Measurements from ENCODE around the gene IL22RA2.

The IL22RA2 gene

DNA sequence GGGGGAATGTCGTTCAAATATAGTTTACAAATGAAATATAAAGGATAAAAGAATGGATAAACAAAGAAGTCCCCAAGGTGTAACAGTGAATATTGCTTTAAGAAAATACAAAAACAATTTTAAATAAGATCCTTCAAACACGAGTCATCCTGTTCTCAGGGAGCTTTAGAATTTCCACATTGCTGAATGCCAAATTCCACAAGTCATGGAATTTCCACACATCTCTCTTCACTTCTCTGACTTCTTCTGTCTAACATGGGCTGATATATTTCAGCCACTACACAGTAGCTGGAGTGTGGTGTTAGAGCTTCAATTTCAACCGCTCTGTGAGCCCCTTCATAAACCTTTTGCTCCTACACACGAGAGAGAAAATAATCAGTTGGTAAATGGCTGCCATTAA is 28.0 kb downstream of the IL22RA2 start:
- TF ChIP-seq GATA2 (IDR thresholded peaks at IDR 0.05; ENCODE audit: low read depth, low read length) (no peak), GATA3 (IDR thresholded peaks at IDR 0.05; ENCODE audit: low read depth, low read length) (no peak)

DNA sequence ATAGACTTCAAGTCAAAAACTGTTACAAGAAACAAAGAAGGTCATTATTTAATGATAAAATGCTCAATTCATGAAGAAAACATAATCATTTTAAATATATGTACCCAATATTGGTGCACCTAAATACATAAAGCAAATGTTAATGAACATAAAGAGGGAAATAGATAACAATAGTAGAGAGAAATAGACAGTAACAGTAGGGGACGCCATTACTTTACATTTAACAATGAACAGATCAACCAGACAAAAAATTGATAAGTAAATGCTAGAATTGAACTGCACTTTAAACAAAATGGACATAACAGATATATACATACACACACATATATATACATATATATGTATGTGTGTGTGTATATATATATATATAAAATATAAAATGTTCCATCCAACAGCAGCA is 37.4 kb downstream of the IL22RA2 start:
- TF ChIP-seq GATA2 (IDR thresholded peaks at IDR 0.05; ENCODE audit: low read depth, low read length) (no peak), GATA3 (IDR thresholded peaks at IDR 0.05; ENCODE audit: low read depth, low read length) (no peak)

DNA sequence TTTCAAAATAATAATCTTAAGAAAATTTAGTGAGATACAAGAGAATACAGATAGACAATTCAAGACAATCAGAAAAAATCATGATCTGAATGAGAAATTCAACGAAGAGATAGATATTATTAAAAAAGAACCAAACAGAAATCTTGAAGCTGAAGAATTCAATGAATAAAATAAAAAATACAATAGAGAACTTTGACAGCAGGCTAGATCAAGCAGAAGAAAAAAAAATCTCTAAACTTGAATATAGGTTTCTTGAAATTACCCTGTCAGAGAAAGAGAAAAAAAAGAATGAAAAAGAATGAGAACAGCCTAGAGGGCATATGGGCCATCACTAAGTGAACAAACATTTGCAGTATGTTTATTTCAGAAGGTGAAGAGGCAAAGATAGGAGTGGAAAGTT is 39.0 kb downstream of the IL22RA2 start:
- TF ChIP-seq GATA2 (IDR thresholded peaks at IDR 0.05; ENCODE audit: low read depth, low read length) = no peak
- TF ChIP-seq GATA3 (IDR thresholded peaks at IDR 0.05; ENCODE audit: low read depth, low read length) = no peak

DNA sequence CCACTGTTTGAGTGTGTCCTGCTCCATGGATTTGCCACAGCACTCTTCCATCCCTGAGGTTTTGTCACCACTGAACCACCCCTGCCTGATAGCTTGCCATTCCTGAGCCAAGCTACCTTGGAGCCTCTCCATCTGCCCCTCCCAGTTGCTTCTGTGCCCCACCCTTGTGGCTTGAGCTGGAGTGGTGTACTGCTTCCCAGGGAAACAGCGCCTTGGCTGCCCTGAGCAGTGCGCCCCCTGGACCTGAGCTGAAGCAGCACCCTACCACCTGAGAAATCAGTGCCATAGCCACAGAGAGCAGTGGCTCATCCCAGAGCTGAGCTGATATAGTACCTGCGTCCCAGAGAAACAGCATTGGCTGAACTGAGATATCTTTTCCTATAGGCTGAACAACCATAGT is 40.3 kb downstream of the IL22RA2 start:
- TF ChIP-seq GATA3 (IDR thresholded peaks at IDR 0.05; ENCODE audit: low read depth, low read length) (no peak), GATA2 (IDR thresholded peaks at IDR 0.05; ENCODE audit: low read depth, low read length) (no peak)

DNA sequence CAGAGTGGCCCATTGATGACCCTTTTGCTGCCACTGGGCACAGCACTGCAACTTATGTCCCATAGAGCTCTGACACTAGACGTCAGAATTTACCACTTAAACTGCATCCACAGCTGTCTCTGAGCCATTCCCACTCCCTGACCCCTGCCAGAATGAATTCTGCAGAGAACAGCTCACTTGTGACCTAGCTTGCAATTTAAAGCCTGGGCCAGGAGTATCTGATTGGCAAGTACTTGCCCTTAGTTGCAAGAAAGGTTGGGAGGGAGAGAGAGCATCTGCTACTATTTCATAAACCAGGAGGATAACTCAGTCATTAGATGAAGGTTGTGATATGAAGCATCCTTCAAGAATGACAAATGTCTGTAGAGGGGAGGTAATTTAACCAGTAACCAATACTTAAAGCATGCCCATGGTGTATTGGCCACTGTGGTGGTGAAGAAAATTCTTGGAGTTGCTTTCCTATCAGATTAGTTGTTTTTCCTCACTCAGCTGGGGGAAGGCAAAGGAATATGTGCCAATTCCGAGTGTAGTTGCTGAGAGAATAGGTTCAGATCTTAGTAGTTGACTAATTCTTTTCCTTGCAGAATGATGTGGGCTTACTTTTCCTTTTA is 46.5 kb downstream of the IL22RA2 start:
- TF ChIP-seq GATA2 (IDR thresholded peaks at IDR 0.05; ENCODE audit: low read depth, low read length) (no peak), GATA3 (IDR thresholded peaks at IDR 0.05; ENCODE audit: low read depth, low read length) (no peak)

DNA sequence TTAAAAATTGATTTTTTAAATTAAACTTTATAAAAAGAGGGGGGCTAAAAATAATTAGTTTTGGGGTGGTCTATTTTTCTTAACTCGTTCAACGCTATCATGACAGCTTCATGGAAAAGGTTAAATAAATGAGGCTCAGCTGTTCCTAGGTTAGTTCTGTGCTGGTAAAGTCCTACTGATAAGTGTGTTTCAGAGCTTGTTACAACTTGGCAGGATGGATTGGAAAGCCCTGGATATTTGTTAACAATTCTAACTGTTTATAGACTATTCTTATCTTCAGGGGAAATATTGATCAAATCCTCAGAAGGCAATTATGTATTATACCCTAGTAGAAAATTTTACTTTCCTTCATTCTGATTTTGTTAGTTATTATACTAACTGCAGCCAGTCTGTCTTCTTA is 50.4 kb downstream of the IL22RA2 start:
- TF ChIP-seq GATA3 (IDR thresholded peaks at IDR 0.05; ENCODE audit: low read depth, low read length) (no peak), GATA2 (IDR thresholded peaks at IDR 0.05; ENCODE audit: low read depth, low read length) (no peak)

DNA sequence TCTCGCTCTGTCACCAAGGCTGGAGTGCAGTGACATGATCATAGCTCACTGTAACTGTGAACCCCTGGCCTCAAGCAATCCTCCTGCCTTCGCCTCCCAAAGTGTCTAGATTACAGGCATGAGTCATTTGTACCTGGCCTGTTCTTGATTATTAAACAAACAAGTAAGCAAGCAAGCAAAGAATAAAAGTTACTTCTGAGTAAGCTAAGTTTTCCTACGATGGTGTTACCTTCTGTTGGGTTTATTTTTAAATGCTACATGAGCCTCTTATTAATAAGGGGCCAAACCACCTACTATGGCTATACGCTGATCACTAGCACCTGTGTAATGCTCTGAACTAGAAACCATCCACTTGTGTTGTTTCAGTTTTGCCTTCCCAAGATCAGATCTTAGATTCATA is 50.8 kb downstream of the IL22RA2 start:
- TF ChIP-seq GATA3 (IDR thresholded peaks at IDR 0.05; ENCODE audit: low read depth, low read length) (no peak), GATA2 (IDR thresholded peaks at IDR 0.05; ENCODE audit: low read depth, low read length) (no peak)

DNA sequence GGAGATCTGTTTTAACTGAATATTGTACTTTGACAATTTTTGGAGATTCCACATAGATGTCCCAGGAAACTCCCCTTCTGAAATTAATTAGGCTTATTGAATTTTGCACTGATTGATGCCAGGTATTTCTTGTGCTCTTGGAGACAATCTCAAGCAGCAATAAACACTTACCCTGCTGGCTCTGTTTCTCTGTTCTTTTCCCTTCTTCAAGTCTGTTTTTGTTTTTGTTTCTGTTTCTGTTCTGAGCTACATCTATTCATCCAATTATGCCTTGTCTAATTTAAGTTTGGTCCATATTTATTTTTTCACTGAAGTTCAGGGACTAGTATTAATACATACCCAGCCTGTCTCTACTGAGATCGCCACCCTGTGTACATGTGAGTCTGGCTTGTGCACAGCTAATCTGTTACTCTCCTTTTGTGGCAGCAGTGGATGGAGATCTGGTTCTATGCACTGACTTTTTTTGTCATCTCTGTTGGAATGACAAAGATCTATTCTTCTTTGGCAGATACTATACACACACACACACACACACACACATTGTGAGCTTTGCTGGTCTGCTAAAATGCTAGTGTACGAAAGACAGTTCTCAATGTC is 51.9 kb downstream of the IL22RA2 start:
- TF ChIP-seq GATA2 (IDR thresholded peaks at IDR 0.05; ENCODE audit: low read depth, low read length) (no peak), GATA3 (IDR thresholded peaks at IDR 0.05; ENCODE audit: low read depth, low read length) (no peak)

DNA sequence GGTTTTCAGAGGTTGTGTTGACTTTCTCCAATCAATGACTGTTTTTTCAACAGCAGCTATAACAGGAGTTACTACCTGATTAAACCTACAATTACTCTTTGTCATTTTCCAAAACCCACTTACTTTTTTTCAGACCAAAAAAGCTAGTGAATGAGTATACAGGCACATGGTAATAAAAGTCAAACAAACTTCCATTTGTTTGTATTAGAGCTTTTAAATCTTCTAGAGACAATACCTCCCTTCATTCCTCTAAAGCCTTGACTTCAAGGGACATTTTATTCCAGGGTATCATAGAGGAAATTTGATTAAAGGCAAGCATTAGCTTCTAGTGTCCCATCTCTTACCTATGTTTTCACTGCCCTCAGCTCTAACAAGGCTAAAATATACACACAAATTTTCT is 52.7 kb downstream of the IL22RA2 start:
- no peak for TF ChIP-seq GATA3 (IDR thresholded peaks at IDR 0.05; ENCODE audit: low read depth, low read length)
- TF ChIP-seq GATA2 (IDR thresholded peaks at IDR 0.05; ENCODE audit: low read depth, low read length) = no peak

DNA sequence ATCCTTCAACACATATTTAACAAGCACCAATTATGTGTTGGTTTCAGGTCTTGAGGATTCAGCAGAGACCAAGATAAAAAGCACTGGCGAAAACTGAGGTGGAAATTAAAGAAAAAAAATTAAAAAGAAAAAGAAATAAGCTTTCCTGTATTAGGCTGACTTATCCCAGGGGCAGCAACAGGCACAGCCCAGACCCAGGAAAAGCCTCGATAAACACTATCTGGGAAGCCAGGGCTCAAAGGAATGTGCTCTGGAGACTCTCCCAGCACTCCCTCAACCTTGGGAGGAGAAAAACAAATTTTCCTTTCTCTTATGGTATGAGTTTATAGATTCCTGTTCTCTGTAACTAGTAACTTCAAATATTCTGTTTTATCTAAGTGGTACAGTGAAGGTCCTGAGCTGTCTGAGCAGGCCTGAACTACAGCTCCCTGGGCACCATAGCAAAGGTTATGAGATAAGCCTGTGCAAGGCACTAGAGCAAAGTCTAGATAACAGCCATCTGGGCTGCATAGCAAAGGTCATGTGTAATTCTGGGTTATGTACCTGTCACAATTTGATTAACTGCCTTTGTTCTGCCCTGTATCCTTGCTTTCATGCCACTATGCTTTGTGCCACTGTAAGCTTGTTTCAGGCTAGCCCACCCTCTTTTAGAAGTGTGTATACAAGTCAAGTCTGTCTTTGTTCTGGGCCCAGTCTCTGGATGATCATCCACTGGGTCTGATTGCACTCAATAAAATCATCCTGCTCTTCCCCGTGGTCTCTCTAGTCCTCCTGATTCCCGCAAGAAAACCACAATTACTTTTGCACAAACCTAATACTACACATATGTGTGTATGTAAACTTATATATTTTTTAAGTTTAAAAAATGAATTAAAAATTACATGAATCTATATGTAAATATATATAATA is 54.0 kb downstream of the IL22RA2 start:
- TF ChIP-seq GATA2 (IDR thresholded peaks at IDR 0.05; ENCODE audit: low read depth, low read length) = no peak

DNA sequence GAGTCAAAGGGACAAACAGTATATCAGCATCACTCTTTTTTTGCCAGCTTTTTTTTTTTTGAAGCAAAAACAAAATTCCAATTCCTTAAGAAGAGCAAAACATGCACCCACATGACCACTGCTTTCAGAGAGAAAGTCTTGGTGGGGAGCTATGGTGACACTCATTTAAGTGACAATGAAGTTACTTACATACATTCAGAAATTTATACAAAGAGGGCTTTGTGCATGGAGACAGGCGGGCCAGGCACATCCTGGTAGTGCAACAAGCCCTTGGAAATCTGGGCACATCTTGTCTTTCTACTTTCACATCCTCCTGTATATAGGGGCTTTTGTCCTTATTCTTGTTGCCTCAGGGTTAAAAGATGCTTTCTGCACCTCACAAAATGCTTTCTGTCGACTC is 55.9 kb downstream of the IL22RA2 start:
- TF ChIP-seq GATA2 (IDR thresholded peaks at IDR 0.05; ENCODE audit: low read depth, low read length) (no peak), GATA3 (IDR thresholded peaks at IDR 0.05; ENCODE audit: low read depth, low read length) (no peak)

DNA sequence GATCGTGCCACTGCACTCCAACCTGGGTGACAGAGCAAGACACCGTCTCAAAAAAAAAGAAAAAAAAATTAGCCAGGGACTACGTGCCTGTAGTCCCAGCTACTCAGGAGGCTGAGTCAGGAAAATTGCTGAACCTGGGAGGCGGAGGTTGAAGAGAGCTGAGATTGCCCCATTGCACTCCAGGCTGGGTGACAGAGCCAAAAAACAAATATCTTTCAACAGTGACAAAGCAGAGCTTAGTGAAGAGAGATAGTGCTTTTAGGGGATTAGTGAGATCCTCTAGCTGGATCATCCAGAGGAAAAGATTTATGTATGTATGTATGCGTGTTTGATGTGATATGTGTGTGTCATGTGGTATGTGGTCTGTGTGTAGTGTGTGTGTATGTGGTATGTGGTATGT is 56.6 kb downstream of the IL22RA2 start:
- TF ChIP-seq GATA3 (IDR thresholded peaks at IDR 0.05; ENCODE audit: low read depth, low read length) (no peak), GATA2 (IDR thresholded peaks at IDR 0.05; ENCODE audit: low read depth, low read length) (no peak)

DNA sequence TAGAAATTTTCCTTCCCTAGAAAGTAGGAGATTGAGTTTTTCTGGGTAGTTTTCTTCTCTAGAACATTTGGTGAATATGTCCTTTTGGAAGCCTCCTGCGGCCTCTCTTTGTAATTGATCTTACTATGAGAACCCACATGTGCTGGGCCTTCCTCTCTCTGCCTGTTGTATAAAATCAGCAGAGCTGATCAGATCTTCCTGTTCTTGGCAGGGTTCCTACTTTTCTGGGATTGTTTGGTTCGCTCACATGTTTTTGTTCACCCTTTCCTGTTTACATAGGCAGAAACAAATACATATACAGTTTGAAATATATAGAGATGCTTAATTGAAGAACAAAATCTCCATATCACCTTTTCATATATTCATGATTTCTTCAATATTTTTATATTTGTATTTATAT is 57.8 kb downstream of the IL22RA2 start:
- no peak for TF ChIP-seq GATA2 (IDR thresholded peaks at IDR 0.05; ENCODE audit: low read depth, low read length)
- no peak for TF ChIP-seq GATA3 (IDR thresholded peaks at IDR 0.05; ENCODE audit: low read depth, low read length)

DNA sequence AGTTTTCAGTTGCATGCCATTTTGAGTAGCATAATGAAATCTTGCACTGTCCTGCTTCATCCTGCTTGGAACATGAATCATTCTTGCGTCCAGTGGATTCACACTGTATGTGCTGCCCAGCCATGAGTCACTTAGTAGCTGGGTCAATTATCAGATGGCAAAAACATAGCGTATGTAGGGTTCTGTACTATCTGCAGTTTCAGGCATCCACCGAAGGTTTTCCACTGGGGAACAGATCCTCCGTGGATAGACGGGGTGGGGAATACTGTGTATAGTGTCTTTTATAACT is 61.4 kb downstream of the IL22RA2 start:
- no peak for TF ChIP-seq GATA2 (IDR thresholded peaks at IDR 0.05; ENCODE audit: low read depth, low read length)
- TF ChIP-seq GATA3 (IDR thresholded peaks at IDR 0.05; ENCODE audit: low read depth, low read length) = no peak

All from SH-SY5Y (cell line).